Medulla oblongata (tissue), 1 donor: Measurements from ENCODE around the gene SETD3.
A peak's percentile ranks its signal among the peaks of the same experiment; 100 is the strongest.

ENCODE experiments used
- DNase-seq: peaks from one replicate; pipeline ENCODE4 v3.0.0-alpha.2; 2015; ENCODE audit errors: extremely low spot score

The SETD3 gene

GRCh38 chr14:99460793-99461192, 19.9 kb downstream of the SETD3 start:
- no peak for DNase-seq

GRCh38 chr14:99459481-99460100, 21.1 kb downstream of the SETD3 start:
- no peak for DNase-seq

GRCh38 chr14:99454246-99454645, 26.4 kb downstream of the SETD3 start:
- no peak for DNase-seq

- DNase-seq, result no peak
These were observed 27.7 kb downstream of the SETD3 start for GRCh38 chr14:99452968-99453367.

- no peak for DNase-seq
These were observed 29.4 kb downstream of the SETD3 start for GRCh38 chr14:99451234-99451633.

- no peak for DNase-seq
These were observed 30.4 kb downstream of the SETD3 start for GRCh38 chr14:99450266-99450665.

- no peak for DNase-seq
These were observed 32.9 kb downstream of the SETD3 start for GRCh38 chr14:99447739-99448138.

- no peak for DNase-seq
These were observed 34.7 kb downstream of the SETD3 start for GRCh38 chr14:99445931-99446330.

GRCh38 chr14:99441918-99442317, 38.7 kb downstream of the SETD3 start:
- DNase-seq, result no peak

GRCh38 chr14:99441157-99441870, 39.3 kb downstream of the SETD3 start:
- DNase-seq, result no peak

GRCh38 chr14:99440278-99440677, 40.4 kb downstream of the SETD3 start:
- no peak for DNase-seq

- DNase-seq, result no peak
These were observed 43.0 kb downstream of the SETD3 start for GRCh38 chr14:99437706-99438105.

- peak; percentile 16 for DNase-seq
These were observed 44.1 kb downstream of the SETD3 start for GRCh38 chr14:99436247-99437180.

- DNase-seq, result no peak
These were observed 45.3 kb downstream of the SETD3 start for GRCh38 chr14:99435327-99435726.

- no peak for DNase-seq
These were observed 48.2 kb downstream of the SETD3 start for GRCh38 chr14:99432485-99432884.

GRCh38 chr14:99431986-99432385, 48.7 kb downstream of the SETD3 start:
- no peak for DNase-seq

GRCh38 chr14:99430491-99430890, 50.2 kb downstream of the SETD3 start:
- DNase-seq, result no peak

GRCh38 chr14:99427632-99428300, 52.9 kb downstream of the SETD3 start:
- no peak for DNase-seq

GRCh38 chr14:99426813-99427346, 53.8 kb downstream of the SETD3 start:
- no peak for DNase-seq

GRCh38 chr14:99426265-99426664, 54.4 kb downstream of the SETD3 start:
- no peak for DNase-seq

GRCh38 chr14:99425272-99425681, 55.4 kb downstream of the SETD3 start:
- no peak for DNase-seq
